ENCODE data around the gene C10orf67.

The C10orf67 gene

DNA sequence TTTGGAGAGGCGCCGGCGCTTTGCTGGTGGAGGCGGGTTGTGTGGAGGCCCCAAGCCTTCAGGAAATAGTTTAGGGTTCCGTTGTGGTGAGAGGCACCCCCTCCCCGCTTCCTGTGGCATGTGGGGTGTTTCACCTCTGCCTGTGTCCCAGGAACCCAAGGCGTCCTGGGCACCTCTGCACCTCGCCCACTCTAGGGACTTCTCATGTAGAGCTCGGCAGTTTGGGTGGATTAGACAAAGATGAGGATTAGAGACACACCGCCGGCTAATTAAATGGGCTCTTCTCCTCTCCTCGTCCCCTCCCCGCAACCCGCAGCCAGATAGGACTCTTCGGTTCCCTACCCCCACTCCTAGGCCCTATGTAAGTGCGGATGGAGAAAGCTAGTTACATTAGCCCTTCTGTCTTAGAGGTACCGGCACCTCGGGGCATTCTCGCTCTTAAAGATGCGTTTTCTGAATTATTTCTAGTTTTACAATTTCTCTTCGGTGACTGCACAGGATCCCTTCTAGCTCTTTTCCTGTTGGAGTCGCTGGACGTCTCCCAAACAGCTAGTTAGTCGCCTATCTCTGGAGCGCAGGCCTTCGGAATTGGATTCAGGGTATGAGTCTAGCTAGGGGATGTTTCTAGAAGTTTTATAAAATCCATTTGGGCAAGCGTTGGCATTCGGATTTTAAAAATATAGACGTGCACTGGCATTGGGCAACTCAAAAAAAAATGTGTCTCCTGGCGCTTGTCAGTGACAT, 144.7 kb downstream of the C10orf67 start:
- DNase-seq (ENCODE audit: low read depth, low spot score) = no peak

DNA sequence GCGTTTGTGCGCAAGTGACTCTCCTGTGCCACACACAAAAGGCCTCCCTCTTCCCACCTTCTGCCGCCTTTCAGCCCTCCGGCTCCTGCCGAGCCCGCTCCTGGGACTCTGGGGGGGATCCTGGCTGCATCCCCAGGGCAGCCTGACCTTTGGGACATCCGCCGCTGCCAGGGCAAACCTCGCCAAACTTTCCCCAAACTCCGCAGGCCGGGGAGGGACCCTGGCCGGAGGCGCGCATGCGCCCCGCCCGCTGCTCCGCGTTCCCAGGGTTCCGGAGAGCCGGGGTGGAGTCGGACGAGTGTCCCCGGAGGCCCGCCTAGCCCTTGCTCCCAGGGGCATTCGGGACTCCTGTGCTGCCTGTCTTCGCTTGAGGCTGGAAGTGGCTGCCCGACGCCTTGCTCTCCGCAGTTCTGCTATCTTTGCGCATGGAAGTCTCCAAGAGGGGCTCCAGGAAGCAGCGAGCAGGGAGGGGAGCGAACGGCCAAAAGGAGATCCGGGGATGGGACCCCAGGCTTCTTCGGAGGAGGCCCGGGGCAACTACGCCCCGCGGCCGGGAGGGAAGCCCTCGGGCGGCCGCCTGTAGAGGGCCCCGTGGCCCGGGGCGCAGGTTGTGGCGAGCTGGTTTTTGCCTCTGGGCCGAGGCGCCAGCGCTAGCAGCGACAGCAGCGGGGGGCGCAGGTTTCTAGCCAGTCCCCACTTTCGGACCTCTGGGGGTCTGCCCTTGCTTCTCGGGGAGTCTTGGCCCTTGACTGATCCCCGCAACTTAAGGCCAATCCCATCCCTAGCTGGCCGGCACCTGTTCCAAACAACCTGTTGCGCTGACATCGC, 145.4 kb downstream of the C10orf67 start:
- peak; percentile 72 for DNase-seq (ENCODE audit: low read depth, low spot score)

DNA sequence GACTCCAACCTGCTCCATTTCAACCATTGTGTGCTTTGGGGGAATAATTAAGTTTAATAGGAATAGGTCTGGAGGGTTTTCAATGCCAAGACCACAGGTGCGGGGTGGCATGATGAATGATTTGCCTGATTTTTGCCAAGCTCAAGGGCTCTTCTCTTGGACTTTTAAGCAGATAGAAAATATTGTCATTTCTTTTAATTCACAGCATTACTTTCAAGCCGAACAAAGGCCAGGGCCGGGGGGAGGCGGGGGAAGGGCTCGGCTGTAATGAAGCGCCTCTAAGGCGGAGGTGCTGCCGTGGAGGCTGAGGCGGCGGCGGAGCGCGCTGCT, 146.0 kb downstream of the C10orf67 start:
- DNase-seq (ENCODE audit: low read depth, low spot score) = no peak

DNA sequence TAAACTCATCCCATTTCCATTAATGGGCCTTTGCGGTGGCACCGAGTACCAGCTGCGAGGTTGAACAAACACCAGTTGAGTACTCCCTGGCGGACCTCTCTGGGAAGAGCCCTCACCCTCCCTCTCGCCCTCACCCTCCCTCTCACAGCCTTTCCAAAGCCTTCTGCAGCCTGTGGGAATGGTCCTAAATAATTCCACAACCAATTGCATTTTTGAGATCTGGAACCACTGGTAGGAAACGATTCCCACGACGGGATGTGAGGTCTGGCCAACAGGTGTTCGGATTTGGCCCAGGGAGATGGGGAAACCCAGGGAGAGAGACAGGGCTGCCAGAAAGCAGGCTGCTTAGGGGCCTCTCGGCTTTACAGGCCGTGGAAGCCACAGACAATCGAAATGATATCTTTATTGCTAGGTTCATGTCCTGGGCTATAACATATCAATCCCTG, 147.2 kb downstream of the C10orf67 start:
- DNase-seq (ENCODE audit: low read depth, low spot score) = no peak

DNA sequence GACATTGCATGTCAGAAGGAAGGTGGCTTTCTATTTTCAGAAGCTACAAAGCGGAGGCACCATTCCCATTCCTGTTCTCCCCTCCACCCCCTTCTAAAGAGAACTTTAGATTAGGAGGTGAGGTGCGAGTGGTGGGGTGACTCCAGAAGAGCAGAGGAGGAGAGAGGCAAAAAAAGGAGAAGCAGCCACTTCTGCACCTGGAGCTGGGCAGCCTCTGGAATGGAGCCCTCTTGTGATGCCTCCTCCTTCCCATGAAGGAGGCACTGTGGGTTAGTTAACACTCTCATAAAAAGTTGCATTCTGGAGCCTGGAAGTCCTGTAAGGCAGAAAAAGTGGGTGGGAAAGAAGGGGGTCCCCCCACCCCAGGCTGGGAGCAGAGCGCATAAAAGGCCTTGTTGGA, 147.7 kb downstream of the C10orf67 start:
- DNase-seq (ENCODE audit: low read depth, low spot score) = no peak

DNA sequence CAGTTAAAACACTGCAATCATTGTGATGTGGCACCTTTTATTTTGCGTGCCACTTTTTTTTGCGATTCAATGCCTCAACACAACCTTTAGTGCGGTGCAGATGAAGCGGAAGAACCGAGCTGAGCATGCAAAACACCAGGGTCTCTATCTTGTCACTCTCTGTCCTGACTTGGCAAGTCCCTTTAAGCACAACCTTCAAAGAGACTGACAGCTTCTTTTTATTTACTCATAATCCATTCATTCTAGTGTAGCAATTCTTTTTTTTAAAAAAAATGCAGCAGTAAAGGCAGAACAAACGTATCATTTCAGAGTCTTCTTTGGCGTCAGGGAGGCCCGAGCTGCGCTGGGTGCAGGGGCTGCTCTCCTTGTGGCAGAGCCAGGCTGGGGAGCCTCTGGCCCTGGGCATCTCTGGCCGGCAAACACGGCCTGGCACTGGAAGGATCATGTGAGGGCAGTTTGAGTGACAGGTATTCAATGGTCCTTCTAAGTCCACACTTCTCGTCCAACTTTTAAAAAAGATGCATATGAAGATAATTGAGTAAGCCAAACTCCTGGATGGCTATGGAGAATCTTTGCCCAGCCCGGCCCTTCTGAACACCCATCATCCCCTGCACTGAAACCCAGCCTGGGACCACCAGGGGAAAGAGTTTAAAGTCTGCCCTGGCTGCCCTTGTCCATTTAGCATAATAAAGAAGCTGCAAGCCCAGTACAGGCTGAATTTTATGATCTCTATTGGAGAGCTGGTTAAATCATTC, 148.6 kb downstream of the C10orf67 start:
- no peak for DNase-seq (ENCODE audit: low read depth, low spot score)

DNA sequence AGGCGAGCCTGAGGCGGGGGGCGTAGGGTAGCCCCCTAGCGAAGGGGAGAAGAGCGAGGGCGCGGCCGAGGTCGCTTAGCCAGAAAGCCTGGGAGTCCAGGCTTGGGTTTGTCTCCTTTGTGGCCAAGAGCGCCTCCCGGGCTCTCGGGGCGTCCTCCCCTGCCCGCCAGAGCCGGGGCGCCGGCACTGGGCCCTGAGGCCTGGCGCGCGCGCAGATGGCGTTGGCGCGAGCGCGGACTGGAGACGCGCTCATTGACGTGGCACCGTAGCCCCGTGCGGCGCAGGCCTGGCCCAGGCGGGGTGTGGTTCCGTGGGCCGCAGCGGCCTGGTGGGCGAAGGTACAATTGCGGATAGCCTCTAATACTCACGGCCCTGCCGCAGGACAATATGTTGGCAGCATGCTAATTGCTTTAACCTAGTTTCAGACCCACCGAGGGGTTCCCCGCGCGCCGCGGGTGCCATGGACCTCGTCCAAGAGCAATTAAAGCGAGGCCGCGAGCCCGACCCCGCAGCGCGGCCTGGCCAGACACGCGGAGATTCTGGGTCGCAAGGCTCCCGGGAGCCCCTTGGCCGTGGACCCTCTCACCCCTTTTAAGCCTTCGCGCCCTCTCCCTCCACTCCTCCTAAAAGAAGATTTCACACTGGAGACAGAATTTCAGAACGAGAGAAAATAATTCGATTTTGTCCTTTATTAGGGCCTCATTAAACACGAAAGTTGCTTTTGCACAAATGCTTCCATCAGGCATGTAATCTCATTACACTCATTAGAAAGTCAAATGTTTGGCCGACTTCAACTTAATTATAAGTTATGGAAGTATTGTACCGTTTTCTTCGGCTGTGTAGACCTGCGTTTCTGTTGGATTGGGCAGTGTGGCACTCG, 149.4 kb downstream of the C10orf67 start:
- no peak for DNase-seq (ENCODE audit: low read depth, low spot score)

DNA sequence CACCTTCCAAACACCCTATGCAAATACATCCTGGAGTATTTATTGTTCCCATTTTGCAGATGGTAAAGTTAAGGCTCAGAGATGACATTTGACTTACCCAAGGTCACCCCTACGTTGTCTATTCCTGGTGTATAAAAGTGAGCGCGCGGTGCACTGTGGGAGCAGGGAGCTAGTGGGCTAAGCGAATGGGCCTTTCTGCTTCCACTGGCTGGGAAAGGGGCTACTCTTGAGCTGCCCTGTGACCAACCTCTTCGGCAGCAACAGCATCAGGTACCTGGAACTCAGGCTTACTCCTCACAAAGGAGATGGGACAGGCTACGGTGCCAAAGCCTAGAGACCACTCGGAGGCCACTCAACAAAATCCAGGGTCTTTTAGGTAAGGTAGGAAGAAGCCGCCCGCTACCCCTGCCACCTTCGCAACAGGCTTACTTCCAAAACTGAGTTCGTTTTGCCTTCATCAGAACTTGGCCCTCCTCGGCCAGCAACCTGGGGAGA, 150.1 kb downstream of the C10orf67 start:
- no peak for DNase-seq (ENCODE audit: low read depth, low spot score)

DNA sequence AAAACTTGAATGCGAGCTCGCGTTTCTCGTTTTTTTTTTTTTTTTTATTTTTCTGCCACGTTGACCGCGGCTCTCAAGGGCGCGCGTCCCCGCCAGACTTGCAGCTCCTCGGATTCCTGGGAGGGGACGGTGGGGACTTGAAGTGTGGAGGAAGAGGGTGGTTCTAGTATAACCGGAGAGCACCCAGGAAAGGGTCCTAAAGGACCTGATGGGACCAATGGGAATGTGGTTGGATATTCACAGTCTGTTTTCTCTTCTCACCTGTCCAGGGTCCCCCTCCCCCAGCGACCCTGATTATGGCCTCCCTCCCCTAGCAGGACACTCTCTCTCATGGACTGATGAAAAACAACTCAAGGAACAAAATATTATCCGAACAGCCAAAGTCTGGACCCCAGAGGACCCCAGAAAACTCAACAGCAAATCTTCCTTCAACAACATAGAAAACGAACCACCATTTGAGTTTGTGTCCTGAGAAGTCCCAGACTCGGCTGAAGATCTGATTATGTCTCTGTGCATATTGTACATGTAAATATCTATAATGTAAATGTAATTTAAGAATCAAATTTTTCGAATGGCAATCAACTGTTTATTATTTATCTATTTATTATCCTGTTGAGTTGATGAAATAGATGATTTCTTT, 151.0 kb downstream of the C10orf67 start:
- DNase-seq (ENCODE audit: low read depth, low spot score) = no peak

DNA sequence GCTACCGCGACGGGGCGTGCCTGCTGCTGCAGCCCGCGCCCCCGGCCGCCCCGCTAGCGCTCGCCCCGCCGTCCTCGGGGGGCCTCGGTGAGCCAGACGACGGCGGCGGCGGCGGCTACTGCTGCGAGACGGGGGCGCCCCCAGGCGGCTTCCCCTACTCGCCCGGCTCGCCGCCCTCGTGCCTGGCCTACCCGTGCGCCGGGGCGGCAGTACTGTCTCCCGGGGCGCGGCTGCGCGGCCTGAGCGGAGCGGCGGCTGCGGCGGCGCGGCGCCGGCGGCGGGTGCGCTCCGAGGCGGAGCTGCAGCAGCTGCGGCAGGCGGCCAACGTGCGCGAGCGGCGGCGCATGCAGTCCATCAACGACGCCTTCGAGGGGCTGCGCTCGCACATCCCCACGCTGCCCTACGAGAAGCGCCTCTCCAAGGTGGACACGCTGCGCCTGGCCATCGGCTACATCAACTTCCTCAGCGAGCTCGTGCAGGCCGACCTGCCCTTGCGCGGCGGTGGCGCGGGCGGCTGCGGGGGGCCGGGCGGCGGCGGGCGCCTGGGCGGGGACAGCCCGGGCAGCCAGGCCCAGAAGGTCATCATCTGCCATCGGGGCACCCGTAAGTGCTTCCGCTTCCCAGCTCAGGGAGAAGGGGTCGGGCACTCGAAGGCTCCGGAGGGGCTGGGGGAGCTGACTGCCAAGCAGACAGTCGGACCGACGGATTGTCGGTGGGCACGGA, 151.7 kb downstream of the C10orf67 start:
- no peak for DNase-seq (ENCODE audit: low read depth, low spot score)

DNA sequence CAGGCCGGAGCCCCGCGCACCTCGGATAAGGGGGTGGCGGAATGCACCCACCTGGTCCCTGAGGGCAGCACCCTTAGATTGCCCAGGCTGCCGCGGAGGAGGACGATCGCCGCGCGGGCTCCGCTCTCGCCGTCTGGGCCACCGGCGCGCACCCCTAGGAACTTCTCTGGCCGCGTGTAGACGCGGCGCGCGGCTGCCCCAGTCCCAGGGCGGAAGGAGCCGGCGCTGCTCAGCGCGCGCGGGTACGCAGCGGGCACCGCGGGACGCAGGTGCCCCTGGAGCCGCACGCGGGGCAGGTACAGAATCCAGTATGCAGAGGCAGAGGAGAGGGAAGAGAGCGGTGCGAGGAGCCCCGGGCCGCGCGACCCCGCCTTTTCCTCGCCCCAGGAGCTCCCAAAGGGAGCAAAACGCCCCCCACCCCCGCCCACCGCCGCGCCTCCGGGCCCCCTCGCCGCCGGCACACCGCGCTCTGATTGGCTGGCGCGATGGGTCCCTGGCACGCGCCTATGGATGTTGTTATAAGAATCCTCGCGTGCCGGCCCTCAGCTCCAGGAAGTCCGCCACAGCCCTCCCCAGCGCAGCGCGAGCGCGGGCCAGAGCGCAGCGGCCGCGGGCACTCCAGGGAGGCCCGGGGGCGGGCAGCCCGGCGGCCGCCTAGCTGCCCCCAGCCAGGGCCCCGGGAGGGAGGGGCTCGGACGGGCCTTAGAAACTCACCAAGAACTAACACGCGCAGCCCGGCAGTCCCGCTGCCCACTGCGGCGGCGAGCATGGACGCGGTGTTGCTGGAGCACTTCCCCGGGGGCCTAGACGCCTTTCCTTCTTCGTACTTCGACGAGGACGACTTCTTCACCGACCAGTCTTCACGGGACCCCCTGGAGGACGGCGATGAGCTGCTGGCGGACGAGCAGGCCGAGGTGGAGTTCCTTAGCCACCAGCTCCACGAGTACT, 152.6 kb downstream of the C10orf67 start, which contains the start of gene PTF1A:
PTF1A (plus strand) TSS at position 549 of the 948 bp plus-strand sequence; CDS start at position 768, 219 bp downstream.
- DNase-seq (ENCODE audit: low read depth, low spot score) = no peak

DNA sequence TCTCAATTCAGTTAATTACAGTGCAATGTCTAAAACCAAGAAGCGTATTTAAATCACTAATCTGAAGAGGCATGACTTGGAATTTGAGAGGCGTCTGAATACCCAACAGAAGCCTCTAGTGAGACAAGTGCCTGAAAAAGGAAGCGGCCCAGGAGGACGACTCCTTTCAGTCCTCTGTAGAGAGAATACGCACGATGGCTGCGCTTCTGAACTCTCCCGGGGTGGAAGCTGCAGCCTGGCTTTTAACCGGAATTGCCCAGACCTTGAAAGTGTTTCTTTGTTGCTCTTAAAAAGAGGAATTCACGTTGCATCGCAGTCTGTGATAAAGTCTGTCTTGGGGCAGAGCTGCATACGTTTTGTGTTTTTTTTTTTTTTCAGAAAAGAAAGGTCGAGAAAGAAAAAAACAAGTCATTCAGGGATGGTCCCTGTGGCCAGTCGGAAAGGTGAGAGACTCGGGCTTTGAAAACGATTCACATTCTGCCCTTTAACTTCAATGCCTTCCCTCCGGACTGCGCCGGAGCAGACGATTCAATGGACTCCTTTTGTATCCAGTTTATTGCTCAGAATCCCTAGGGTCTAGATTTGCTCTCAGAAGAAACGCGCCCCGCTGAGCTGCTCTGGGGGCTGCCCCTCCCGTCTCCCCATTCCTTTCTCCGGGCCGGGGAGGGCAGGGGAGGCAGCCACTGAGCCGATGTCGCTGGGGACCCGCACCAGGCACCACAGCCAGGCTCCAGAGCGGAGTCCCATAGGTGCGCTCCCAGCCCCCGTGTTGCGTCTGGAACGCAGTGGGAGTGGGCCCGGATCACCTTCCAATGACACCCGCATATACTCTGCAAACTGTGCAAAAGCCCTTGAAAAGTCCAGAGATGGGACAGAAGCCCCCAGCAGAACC, 153.5 kb downstream of the C10orf67 start:
- DNase-seq (ENCODE audit: low read depth, low spot score) = no peak

DNA sequence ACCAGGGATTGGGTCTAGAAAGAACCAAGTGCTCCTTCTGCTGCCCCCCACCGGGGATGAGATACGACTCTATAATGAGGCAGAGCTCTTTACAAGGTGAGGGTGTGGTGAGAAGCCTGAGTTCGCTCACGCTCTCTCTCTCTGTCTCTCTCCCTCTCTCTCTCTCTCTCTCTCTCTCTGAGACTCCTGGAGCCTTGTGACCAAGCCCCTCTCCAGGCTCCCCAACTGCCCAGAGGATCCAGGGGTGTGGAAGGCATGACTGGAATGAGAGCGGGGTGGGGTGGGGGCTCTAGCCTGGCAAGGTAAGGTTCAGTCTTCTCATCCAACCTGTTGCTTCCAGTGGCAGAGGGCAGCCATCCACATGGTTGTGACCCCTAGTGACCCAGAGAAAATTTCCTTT, 155.6 kb downstream of the C10orf67 start:
- no peak for DNase-seq (ENCODE audit: low read depth, low spot score)

DNA sequence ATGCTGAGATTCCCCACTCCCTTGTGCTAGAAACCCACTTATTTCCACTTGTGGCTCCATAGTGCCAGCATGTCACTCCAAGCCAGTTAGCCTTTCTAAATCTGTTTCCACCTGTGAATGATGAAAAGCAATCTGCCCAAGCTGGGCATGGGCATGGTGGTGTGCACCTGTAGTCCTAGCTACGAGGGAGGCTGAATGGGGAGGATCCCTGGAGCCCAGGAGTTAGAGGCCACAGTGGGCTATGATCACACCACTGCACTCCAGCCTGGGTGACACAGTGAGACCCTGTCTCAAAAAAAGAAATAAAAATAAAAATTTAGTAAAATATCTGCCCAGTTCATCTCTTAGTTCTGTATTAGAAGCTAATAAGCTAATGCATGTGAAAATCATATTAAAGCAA, 157.4 kb downstream of the C10orf67 start:
- no peak for DNase-seq (ENCODE audit: low read depth, low spot score)

DNA sequence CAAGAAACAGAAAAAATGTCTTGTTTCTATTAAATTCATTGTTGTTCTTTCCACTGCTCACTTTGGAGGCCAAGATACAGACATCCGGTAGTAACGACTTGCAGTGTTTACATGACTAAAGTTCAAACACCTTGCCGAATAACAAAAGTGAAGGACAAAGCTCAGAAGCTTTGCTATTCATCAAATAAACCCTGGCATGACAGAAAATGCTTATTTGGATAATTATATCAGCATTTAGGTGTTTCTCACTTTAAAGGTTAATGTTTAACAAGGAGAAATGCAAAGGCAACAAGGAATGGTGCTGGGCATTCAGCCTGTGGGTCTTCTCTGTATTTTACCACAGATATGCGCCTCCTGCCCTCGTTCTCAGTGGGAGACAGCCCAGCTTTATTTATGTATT, 157.9 kb downstream of the C10orf67 start:
- no peak for DNase-seq (ENCODE audit: low read depth, low spot score)

DNA sequence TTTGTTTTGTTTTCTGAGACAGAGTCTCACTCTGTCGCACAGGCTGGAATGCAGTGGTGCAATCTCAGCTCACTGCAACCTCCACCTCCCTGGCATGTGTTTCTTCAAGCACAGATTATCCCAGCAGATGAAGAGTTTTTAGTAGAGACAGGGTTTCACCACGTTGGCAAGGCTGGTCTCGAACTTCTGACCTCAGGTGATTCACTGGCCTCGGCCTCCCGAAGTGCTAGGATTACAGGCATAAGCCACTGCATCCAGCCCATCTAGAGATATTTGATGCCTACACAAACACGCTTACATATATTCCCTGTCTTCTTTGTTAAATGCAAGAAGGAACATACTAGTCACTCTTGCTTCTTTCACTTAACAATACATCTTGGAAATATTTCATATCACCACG, 158.4 kb downstream of the C10orf67 start:
- no peak for DNase-seq (ENCODE audit: low read depth, low spot score)

DNA sequence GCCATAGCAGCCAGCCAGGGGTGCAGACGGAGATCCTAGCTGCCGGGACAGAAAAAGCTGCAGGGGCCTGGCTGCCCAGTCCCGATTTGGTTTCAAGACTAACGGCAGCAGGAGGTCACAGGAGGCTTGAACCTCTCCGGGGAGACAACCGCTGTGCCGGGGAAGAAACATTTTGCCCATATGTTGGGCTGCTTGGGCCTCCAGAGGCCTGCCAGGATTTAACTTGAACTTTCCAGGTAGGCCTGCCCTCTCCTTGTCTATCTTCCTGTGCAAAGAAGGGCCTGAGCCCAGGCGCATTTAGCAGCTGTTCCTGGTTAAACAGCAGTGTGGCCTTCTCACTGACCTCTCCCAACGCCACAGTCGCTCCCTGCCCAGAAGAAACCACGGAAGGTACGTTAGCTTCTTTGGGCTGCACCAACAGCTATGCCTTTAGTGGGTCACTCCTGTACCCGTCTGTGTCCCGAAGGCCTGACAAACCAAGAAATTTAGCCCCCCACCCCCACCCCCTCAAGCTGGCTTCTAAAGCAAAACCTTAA, 169.6 kb downstream of the C10orf67 start:
- DNase-seq (ENCODE audit: low read depth, low spot score) = no peak
